Measurements from ENCODE around the gene TERB1.

DNA sequence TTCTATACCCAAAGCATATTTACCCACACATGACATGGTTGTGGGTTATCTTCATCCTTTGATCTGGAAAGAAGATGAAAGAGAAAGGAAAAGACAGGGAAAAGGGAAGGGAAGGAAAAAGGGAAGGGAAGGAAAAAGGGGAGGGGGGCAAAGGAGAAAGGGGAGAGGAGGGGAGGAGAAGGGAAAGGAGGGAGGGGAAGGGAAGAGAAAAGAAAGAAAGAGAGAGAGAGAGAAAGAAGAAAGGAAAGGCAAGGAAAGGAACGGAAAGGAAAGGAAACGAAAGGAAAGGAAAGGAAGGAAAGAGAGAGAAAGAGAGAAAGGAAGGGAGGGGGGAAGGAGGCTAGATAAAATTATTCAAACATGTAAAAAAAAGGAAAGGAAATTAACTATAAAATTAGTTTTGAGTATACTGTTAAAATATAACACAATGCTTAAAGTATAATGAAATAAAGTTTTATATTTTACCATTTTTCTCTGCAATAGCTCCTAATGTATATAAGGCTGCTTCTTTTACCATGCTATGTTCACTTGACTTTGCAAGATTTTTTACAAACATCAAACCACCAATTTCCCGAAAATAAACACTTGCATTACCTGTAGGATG lies 11.2 kb downstream of the TERB1 start:
- no peak for TF ChIP-seq CTCF (IDR thresholded peaks at IDR 0.05; ENCODE audit: extremely low read depth in 1 of 2, insufficient read depth in 1 of 2, low read depth in 1 of 2, low read length in 2 of 2)
- TF ChIP-seq JUN (IDR thresholded peaks at IDR 0.05; ENCODE audit: borderline replicate concordance, insufficient read depth, insufficient read length, low read depth): no peak
- TF ChIP-seq EZH2 (IDR thresholded peaks at IDR 0.05; ENCODE audit: borderline replicate concordance, low read depth, low read length, severe bottlenecking): no peak
- TF ChIP-seq POLR2A (IDR thresholded peaks at IDR 0.05; ENCODE audit: low read depth, low read length): no peak
- TF ChIP-seq POLR2AphosphoS5 (IDR thresholded peaks at IDR 0.05; ENCODE audit: insufficient read depth, low read depth, low read length): no peak

All from endothelial cell of umbilical vein (primary cell).